ENCODE data around the gene FBRS. TPM values are rescaled to one million over a fixed set of nuclear protein-coding genes. Genes with fewer than 3 reads are reported as not detected.

Gene FBRS
- total and polyA plus RNA-seq, 2 experiments from 2014 or later = 22.1 to 22.9 TPM

- no peak for DNase-seq (ENCODE audit: low spot score)
- no peak for TF ChIP-seq EZH2 (IDR thresholded peaks at IDR 0.05; ENCODE audit: borderline replicate concordance)
- TF ChIP-seq EZH2phosphoT487 (IDR thresholded peaks at IDR 0.05; ENCODE audit: low read depth, severe bottlenecking, unreplicated experiment) = no peak
- TF ChIP-seq CTCF (IDR thresholded peaks at IDR 0.05; ENCODE audit: poor library complexity) = no peak
- Histone ChIP-seq H3K9me2 (replicated peaks; ENCODE audit: insufficient read depth) (no peaks in the 10 kb centered on the region), H3K4me3 (no peak overlapping the region), H3K9me3 (ENCODE audit: low read depth) (no peaks in the 10 kb centered on the region), H3K4me1 (ENCODE audit: insufficient read depth) (no peaks in the 10 kb centered on the region), H4K20me1 (ENCODE audit: insufficient read depth, poor library complexity, severe bottlenecking) (peaks cover 26% of the 10 kb centered on the region), H3K36me3 (replicated peaks; ENCODE audit: insufficient read depth, low read depth) (no peaks in the 10 kb centered on the region), H3K27me3 (no peaks in the 10 kb centered on the region), H2AFZ (no peak overlapping the region), H3K4me2 (no peak overlapping the region), H3K79me2 (peaks cover 15% of the 10 kb centered on the region), H3K27ac (no peak overlapping the region)
- 93% methylated on average over 12 of the region's 12 CpGs for WGBS (ENCODE audit: low lambda C conversion rate, missing lambda C conversion rate)
Observed at GRCh38 chr16:30668393-30668792, 10.2 kb downstream of the FBRS start.

- H2AFZ ChIP-seq = no peak overlapping the region
- no peaks in the 10 kb centered on the region for H3K27me3 ChIP-seq
- H3K4me1 ChIP-seq (ENCODE audit: insufficient read depth) = no peaks in the 10 kb centered on the region
- H3K27ac ChIP-seq = no peak overlapping the region
- H3K4me3 ChIP-seq = no peak overlapping the region
- WGBS (ENCODE audit: low lambda C conversion rate, missing lambda C conversion rate) = 96% methylated on average over 38 of the region's 41 CpGs
- H3K9me2 ChIP-seq (replicated peaks; ENCODE audit: insufficient read depth) = no peaks in the 10 kb centered on the region
- no peaks in the 10 kb centered on the region for H3K36me3 ChIP-seq (replicated peaks; ENCODE audit: insufficient read depth, low read depth)
- DNase-seq (ENCODE audit: low spot score) = no peak
- H3K9me3 ChIP-seq (ENCODE audit: low read depth) = no peaks in the 10 kb centered on the region
- H3K79me2 ChIP-seq = peaks cover 10% of the 10 kb centered on the region
- H4K20me1 ChIP-seq (ENCODE audit: insufficient read depth, poor library complexity, severe bottlenecking) = peaks cover 18% of the 10 kb centered on the region
- TF ChIP-seq CTCF (IDR thresholded peaks at IDR 0.05; ENCODE audit: poor library complexity) (no peak), EZH2 (IDR thresholded peaks at IDR 0.05; ENCODE audit: borderline replicate concordance) (no peak), EZH2phosphoT487 (IDR thresholded peaks at IDR 0.05; ENCODE audit: low read depth, severe bottlenecking, unreplicated experiment) (no peak)
- no peak overlapping the region for H3K4me2 ChIP-seq
Observed at GRCh38 chr16:30669026-30669902, 11.0 kb downstream of the FBRS start.

GRCh38 chr16:30669903-30670824 is 11.9 kb downstream of the FBRS start:
- no peaks in the 10 kb centered on the region for H3K36me3 ChIP-seq (replicated peaks; ENCODE audit: insufficient read depth, low read depth)
- H3K79me2 ChIP-seq = peaks cover 4% of the 10 kb centered on the region
- H3K4me3 ChIP-seq = no peak overlapping the region
- DNase-seq (ENCODE audit: low spot score) = no peak
- peaks cover 11% of the 10 kb centered on the region for H4K20me1 ChIP-seq (ENCODE audit: insufficient read depth, poor library complexity, severe bottlenecking)
- H3K9me3 ChIP-seq (ENCODE audit: low read depth) = no peaks in the 10 kb centered on the region
- no peaks in the 10 kb centered on the region for H3K4me1 ChIP-seq (ENCODE audit: insufficient read depth)
- H3K9me2 ChIP-seq (replicated peaks; ENCODE audit: insufficient read depth) = no peaks in the 10 kb centered on the region
- H2AFZ ChIP-seq = no peak overlapping the region
- TF ChIP-seq CTCF (IDR thresholded peaks at IDR 0.05; ENCODE audit: poor library complexity) (no peak), EZH2phosphoT487 (IDR thresholded peaks at IDR 0.05; ENCODE audit: low read depth, severe bottlenecking, unreplicated experiment) (no peak), EZH2 (IDR thresholded peaks at IDR 0.05; ENCODE audit: borderline replicate concordance) (no peak)
- 96% methylated on average over 12 of the region's 14 CpGs for WGBS (ENCODE audit: low lambda C conversion rate, missing lambda C conversion rate)
- H3K27me3 ChIP-seq = no peaks in the 10 kb centered on the region
- H3K4me2 ChIP-seq = no peak overlapping the region
- H3K27ac ChIP-seq = no peak overlapping the region
